ENCODE measurements around the gene CRK.
"Not testable (repeated sequence)": the region's sequence is repeated elsewhere in the genome, so short reads cannot be mapped to it uniquely, and the experiment has no call there.

CRK gene

DNA sequence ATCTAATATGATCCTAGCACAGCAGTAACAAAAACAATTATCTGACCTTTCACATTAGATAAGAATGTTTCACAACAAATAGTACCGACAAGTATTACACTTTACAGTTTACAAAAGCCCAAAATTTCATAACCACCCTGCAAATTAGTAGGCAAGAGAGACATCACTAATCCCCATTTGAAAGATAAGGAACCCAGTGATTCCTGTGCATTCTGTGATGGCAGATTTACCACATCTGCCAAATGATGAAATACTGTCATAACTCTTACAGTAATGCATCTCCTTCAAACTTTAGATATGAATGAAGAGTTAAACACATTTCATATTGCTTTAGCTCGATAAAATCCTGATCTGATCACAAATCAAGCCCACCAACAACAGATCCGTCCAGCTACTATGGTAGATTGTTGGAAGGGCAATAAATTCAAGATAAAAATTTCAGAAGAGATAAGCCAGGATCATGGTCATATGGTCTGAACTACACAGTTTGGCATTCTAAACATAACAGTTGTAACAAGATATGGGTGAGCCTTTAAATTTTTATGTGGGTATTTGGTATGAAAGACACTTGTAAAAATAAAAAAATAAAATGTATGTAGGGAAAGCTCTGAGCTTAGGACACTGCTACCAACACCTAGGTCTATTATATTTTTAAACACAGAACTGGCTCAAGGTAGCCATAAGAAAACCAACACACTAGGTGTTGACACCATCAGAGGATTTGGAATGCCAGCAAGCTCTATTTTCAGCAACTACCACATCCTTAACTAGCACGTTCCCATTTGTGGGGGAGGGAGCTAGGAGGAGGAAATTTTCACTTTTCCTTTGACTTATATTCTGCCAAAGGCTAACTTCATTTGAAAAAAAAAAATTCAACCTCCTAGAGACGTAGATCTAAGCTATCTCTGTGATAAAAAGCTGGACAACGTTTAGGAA, 65.3 kb downstream of the CRK start:
- in situ Hi-C loops (cut with MboI; ENCODE audit: low sequenced_read_pairs) = no loop called here

DNA sequence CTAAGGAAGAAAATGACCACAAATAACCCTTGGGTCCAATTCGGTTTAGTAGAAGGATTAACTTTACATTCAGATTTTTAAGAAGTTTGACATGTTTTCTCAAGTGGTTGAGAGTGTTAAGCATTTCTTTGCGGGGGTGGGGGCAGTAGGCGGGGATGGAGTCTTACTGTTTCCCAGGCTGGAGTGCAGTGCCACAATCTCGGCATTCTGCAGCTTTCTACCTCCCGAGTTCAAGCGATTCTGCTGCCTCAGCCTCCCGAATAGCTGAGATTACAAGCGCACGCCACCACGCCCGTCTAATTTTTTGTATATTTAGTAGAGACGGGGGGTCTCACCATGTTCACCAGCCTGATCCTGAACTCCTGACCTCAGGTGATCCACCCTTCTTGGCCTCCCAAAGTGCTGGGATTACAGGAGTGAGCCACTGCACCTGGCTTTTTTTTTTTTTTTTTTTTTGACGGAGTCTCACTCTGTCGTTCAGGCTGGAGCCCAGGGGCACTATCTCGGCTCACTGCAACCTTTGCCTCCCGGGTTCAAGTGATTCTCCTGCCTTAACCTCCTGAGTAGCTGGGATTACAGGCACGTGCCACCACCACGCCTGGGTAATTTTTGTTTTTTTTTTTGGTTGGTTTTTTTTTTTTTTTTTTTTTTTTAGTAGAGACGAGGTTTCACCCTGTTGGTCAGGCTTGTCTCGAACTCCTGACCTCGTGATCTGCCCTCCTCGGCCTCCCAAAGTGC, 68.4 kb downstream of the CRK start:
- in situ Hi-C loops (cut with MboI; ENCODE audit: low sequenced_read_pairs) = not testable (repeated sequence)

DNA sequence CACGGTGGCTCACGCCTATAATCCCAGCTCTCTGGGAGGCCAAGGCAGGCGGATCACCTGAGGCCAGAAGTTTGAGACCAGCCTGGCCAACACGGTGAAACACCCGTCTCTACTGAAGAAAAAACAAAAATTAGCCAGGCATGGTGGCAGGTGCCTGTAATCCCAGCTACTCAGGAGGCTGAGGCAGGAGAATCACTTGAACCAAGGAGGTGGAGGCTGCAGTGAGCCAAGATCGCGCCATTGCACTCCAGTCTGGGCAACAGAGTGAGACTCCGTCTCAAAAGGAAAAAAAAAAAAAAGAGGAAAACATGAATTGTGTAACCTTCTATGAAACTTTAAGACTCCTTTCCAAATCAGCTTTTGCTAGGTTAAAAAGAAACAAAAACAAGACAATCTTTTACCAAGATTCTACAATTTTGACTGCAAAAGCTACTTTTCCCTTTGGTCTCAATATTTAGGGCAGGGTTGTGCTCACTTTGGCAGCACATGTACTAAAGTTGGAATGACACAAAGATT, 69.3 kb downstream of the CRK start:
- in situ Hi-C loops (cut with MboI; ENCODE audit: low sequenced_read_pairs) = not testable (repeated sequence)

DNA sequence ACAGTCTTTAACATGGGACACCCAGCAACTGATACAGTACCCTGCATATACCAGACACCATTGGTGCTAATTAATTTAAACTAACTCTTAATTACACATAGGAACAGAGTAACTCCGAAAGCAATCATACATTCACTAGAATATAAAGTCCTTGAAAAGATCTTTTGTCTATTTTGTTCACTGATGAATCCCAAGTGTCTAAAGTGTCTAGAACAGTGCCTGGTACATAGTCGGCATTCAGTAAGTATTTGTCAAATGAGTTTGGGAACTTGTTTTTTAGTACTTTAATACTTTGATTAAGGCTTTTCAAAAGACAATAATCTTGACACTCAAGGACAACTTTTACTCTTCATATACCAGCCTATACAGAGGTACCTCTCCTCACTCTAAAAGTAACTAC, 69.8 kb downstream of the CRK start:
- in situ Hi-C loops (cut with MboI; ENCODE audit: low sequenced_read_pairs) = no loop called here

- in situ Hi-C loops (cut with MboI; ENCODE audit: low sequenced_read_pairs) = no loop called here
Observed at GRCh38 chr17:1385861-1386260, 70.2 kb downstream of the CRK start.

DNA sequence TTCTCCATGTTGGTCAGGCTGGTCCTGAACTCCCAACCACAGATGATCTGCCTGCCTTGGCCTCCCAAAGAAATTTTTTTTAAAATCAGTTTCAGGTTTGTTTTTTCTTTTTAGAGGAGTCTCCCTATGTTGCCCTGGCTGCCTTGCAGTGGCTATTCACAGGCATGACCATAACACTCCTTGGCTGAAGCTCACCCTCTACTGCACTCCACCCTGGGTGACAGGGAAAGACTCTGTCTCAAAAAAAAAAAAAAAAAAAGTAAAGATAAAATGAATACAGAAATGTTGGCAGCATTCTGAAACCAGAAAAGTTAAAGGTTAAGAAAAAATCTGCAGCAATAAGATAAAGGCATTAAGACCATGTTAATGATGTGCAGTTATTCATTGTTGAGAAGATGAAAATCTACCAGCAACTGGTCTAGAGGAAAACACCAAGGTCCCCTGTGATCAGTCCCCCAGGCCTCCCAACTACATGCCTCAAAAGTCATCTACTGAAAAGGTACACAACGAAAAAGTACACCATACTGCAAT, 71.1 kb downstream of the CRK start:
- in situ Hi-C loops (cut with MboI; ENCODE audit: low sequenced_read_pairs) = no loop called here

GRCh38 chr17:1379930-1380313, 76.1 kb downstream of the CRK start:
- in situ Hi-C loops (cut with MboI; ENCODE audit: low sequenced_read_pairs) = no loop called here

GRCh38 chr17:1379208-1379929, 76.7 kb downstream of the CRK start:
- in situ Hi-C loops (cut with MboI; ENCODE audit: low sequenced_read_pairs) = no loop called here

- in situ Hi-C loops (cut with MboI; ENCODE audit: low sequenced_read_pairs) = not testable (repeated sequence)
Observed at GRCh38 chr17:1378476-1378860, 77.6 kb downstream of the CRK start.

GRCh38 chr17:1377334-1377733, 78.7 kb downstream of the CRK start:
- in situ Hi-C loops (cut with MboI; ENCODE audit: low sequenced_read_pairs) = no loop called here

DNA sequence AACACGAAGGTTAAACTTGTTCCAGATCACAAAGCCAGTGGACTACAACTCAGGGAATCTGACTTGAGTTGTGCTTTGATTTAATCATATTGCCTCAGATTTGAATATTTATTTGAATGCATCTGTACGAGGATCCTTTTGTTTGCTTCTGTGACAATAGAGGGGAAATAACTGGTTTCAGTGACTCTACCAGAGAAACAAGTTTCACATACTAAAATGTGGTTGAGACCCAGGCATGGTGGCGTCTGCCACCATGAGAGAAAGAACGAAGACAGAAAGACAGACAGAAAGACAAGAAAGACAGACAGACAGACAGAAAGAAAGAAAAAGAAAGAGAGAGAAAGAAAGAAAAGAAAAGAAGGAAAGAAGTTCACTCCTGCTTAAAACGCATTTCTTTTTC, 80.0 kb downstream of the CRK start:
- in situ Hi-C loops (cut with MboI; ENCODE audit: low sequenced_read_pairs) = no loop called here

- in situ Hi-C loops (cut with MboI; ENCODE audit: low sequenced_read_pairs) = no loop called here
Observed at GRCh38 chr17:1375615-1376014, 80.4 kb downstream of the CRK start.

GRCh38 chr17:1374431-1375177, 81.4 kb downstream of the CRK start:
- in situ Hi-C loops (cut with MboI; ENCODE audit: low sequenced_read_pairs) = no loop called here

- in situ Hi-C loops (cut with MboI; ENCODE audit: low sequenced_read_pairs) = no loop called here
Observed at GRCh38 chr17:1373707-1374237, 82.3 kb downstream of the CRK start.

GRCh38 chr17:1372618-1373017, 83.4 kb downstream of the CRK start:
- in situ Hi-C loops (cut with MboI; ENCODE audit: low sequenced_read_pairs) = no loop called here

- in situ Hi-C loops (cut with MboI; ENCODE audit: low sequenced_read_pairs) = no loop called here
Observed at GRCh38 chr17:1371893-1372590, 84.0 kb downstream of the CRK start.

Data from HL-60/S4 treated with phorbol 12-myristate 13-acetate at 8.2 ng/mL for 4 days and 3 days (cell line).